ENCODE data around the gene DACH1.

GRCh38 chr13:71870100-71870499 lies 3.1 kb upstream of the DACH1 start:
- TF ChIP-seq REXO4 (CRISPR knock-in tag; IDR thresholded peaks at IDR 0.05; ENCODE audit: borderline replicate concordance) (no peak), ZNF512B (CRISPR knock-in tag; IDR thresholded peaks at IDR 0.05; ENCODE audit: borderline replicate concordance) (no peak), CBX2 (IDR thresholded peaks at IDR 0.05; ENCODE audit: low read depth, low read length) (no peak), CBX2 (CRISPR knock-in tag; IDR thresholded peaks at IDR 0.05; ENCODE audit: low read depth) (no peak), CEBPG (CRISPR knock-in tag; IDR thresholded peaks at IDR 0.05) (no peak), ZNF282 (IDR thresholded peaks at IDR 0.05; ENCODE audit: partially characterized antibody) (no peak), TEAD2 (CRISPR knock-in tag; IDR thresholded peaks at IDR 0.05) (no peak), CTCF (CRISPR knock-in tag; IDR thresholded peaks at IDR 0.05) (no peak), EP300 (IDR thresholded peaks at IDR 0.05; ENCODE audit: low read depth in 2 of 2, low read length in 2 of 2) (no peak), EP300 (CRISPR knock-in tag; IDR thresholded peaks at IDR 0.05; ENCODE audit: borderline replicate concordance) (no peak), HDAC6 (IDR thresholded peaks at IDR 0.05; ENCODE audit: low read depth, low read length) (no peak), MXI1 (IDR thresholded peaks at IDR 0.05; ENCODE audit: borderline replicate concordance, low read depth, low read length) (no peak), SRSF1 (optimal IDR thresholded peaks at IDR 0.05; ENCODE audit: low read depth, low read length) (no peak), POLR2A (IDR thresholded peaks at IDR 0.05; ENCODE audit: insufficient read depth in 1 of 2, low read depth in 2 of 2, low read length in 2 of 2) (no peak)
- TF ChIP-seq, protein P1, sequence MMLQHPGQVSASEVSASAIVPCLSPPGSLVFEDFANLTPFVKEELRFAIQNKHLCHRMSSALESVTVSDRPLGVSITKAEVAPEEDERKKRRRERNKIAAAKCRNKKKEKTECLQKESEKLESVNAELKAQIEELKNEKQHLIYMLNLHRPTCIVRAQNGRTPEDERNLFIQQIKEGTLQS (CRISPR knock-in tag; IDR thresholded peaks at IDR 0.05), result no peak
- TF ChIP-seq, protein P2, sequence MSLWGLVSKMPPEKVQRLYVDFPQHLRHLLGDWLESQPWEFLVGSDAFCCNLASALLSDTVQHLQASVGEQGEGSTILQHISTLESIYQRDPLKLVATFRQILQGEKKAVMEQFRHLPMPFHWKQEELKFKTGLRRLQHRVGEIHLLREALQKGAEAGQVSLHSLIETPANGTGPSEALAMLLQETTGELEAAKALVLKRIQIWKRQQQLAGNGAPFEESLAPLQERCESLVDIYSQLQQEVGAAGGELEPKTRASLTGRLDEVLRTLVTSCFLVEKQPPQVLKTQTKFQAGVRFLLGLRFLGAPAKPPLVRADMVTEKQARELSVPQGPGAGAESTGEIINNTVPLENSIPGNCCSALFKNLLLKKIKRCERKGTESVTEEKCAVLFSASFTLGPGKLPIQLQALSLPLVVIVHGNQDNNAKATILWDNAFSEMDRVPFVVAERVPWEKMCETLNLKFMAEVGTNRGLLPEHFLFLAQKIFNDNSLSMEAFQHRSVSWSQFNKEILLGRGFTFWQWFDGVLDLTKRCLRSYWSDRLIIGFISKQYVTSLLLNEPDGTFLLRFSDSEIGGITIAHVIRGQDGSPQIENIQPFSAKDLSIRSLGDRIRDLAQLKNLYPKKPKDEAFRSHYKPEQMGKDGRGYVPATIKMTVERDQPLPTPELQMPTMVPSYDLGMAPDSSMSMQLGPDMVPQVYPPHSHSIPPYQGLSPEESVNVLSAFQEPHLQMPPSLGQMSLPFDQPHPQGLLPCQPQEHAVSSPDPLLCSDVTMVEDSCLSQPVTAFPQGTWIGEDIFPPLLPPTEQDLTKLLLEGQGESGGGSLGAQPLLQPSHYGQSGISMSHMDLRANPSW (CRISPR knock-in tag; IDR thresholded peaks at IDR 0.05; ENCODE audit: borderline replicate concordance), result no peak

Measured in HepG2 (cell line).